AG04449 (cell line): ENCODE measurements around the gene PDZD2.

Experiments used
- CTCF ChIA-PET: fragments of 350-600 bp; formaldehyde crosslinking; extraction: SDS; loops from one replicate; lab custom pipeline; 2021; ENCODE audit warnings: antibody characterized with exemption; lab: Yijun Ruan, JAX
- POLR2A ChIA-PET: fragments of 400-600, 350-600 bp; formaldehyde crosslinking; extraction: SDS; loops from one replicate; lab custom pipeline; 2020; ENCODE audit warnings: antibody characterized with exemption, inconsistent platforms; lab: Yijun Ruan, JAX
- DNase-seq: peaks from one replicate; pipeline ENCODE4 v3.0.0-alpha.2; 2010; ENCODE audit warnings: low read depth, low spot score
- H3K4me3 ChIP-seq: 2 replicates; pipeline ENCODE4 v1.5.1; 2011; ENCODE audit warnings: low read depth, mild to moderate bottlenecking, control low read depth, low read length
- TF ChIP-seq, protein P1 (sequence below): IDR thresholded peaks from one replicate; pipeline ENCODE4 v1.5.1; 2011; ENCODE audit warnings: mild to moderate bottlenecking, moderate library complexity, low read length, control low read depth, inconsistent platforms; ENCODE audit not compliant: insufficient read depth; ENCODE audit errors: missing control alignments

The PDZD2 gene

DNA sequence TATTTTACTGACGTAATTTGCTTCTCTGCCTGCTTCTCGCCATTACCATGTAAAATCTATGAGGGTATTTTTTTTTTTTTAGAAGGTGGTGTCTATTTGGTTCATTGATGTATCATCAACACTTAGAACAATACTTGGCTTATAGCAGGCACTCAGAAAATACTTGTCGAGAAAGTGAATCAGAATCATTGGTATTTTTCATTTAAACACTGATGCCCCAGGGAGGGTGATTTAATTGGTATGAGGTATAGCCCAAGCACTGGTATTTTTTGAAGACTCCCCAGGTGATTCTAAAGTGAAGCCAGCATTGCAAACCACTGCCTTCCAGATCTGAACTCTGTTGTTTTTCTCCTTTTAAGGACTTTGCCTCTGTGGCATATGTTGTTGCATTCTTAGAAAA, 16.6 kb downstream of the PDZD2 start:
- no peak for DNase-seq
- ChIA-PET POLR2A (no interaction called here), CTCF (no interaction called here)

DNA sequence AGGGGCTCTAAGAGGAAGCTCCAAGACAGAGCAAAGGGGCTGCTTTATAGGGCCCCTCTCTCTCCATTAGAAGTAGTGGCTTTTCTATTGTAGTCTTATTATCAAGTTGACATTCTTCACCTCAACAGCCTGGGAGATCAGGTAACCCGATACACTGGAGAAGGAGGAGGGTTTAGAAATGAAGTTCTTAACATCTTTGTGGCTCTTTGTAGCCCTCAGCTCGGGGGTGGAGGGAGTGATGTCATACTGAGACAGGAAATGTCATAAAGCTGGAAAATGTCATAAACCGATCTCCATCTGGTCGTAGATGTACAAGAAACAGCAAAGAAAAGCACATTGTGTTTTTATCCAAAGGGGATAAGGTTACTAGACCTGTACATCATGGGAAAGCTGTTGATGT, 17.9 kb downstream of the PDZD2 start:
- H3K4me3 ChIP-seq = no peak overlapping the region
- TF ChIP-seq, protein P1, sequence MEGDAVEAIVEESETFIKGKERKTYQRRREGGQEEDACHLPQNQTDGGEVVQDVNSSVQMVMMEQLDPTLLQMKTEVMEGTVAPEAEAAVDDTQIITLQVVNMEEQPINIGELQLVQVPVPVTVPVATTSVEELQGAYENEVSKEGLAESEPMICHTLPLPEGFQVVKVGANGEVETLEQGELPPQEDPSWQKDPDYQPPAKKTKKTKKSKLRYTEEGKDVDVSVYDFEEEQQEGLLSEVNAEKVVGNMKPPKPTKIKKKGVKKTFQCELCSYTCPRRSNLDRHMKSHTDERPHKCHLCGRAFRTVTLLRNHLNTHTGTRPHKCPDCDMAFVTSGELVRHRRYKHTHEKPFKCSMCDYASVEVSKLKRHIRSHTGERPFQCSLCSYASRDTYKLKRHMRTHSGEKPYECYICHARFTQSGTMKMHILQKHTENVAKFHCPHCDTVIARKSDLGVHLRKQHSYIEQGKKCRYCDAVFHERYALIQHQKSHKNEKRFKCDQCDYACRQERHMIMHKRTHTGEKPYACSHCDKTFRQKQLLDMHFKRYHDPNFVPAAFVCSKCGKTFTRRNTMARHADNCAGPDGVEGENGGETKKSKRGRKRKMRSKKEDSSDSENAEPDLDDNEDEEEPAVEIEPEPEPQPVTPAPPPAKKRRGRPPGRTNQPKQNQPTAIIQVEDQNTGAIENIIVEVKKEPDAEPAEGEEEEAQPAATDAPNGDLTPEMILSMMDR = no peak
- CTCF ChIA-PET = no interaction called here
- DNase-seq = no peak
- POLR2A ChIA-PET = no interaction called here

More for the DNA sequence above, 16.6 kb downstream of the PDZD2 start:
- TF ChIP-seq, protein P1 = no peak
- H3K4me3 ChIP-seq = no peak overlapping the region

DNA sequence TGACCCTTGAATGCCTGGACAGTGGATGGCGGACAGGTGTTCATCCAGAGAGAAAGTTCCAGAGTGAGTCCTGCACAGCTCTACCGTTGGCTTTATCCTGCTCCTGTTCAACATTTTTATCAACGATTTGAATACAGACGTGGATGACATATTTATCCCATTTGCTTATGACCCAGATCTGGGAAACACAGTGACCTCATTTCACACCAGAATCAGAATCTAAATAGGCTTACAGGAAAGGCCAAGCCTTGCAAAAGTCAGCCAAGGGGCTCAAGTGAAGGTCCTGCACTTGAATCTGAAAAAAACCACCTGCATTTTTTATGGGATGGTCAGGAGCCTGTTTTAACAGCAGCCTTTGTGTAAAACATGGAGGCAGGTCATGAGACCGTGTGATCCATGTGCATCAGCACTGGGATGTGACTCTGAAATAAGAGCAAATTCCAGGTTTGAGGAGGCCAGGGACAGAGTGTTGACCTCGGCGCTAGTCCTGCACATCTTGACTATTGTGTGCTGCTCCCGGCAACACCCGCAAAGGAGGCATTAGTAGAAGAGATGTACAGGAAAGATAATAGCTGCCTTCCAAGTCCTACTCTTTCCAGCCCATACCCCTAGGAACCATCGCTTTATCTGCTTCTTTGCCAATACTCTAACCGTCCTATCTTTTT, 18.5 kb downstream of the PDZD2 start:
- CTCF ChIA-PET = no interaction called here
- POLR2A ChIA-PET = no interaction called here

DNA sequence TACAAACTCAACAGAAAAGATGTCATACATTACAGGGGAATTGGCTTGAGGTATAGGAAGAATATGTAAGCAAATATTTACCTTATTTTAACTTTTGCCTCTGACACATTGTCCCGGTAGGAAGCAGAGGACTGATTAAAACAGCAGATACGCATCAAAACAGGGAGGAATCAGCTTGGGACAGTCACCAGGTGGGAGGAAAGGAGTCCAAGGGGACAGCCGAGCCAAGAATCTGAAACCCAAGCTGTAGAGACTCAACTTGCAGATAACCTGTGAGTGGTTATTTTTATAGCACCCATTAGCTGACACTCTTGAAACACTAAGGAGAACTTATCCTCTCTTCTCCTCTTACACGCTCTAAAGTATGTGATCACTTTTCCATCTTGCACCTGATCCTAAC, 22.3 kb downstream of the PDZD2 start:
- ChIA-PET CTCF (no interaction called here), POLR2A (no interaction called here)

More for the DNA sequence above, 18.5 kb downstream of the PDZD2 start:
- no peak for DNase-seq
- no peak overlapping the region for H3K4me3 ChIP-seq
- TF ChIP-seq, protein P1 = no peak

DNA sequence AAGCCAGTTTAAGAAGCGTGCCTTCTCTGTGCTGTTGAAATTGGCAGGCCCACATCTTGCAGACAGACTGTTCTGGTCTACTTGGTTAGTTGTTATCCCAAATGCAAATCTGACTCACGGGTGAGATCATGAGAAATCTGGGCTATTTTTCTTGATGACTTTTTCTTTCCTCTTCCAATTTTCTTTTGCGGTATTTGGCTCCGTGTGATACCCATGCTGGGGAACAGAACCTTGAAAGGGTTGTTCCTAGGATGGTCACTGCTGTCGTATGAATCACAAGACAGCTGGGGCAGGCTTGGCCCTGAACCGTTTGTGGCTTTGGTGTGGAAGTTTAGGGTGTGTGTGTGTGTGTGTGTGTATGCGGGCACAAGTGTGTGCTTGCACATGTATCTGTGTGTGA, 24.6 kb downstream of the PDZD2 start:
- ChIA-PET CTCF (no interaction called here), POLR2A (no interaction called here)
- TF ChIP-seq, protein P1 = no peak
- DNase-seq = no peak
- no peak overlapping the region for H3K4me3 ChIP-seq

More for the DNA sequence above, 22.3 kb downstream of the PDZD2 start:
- TF ChIP-seq, protein P1 = no peak
- no peak overlapping the region for H3K4me3 ChIP-seq
- no peak for DNase-seq

- ChIA-PET POLR2A (no interaction called here), CTCF (no interaction called here)
- DNase-seq = no peak
- TF ChIP-seq, protein P1 = no peak
- no peak overlapping the region for H3K4me3 ChIP-seq
These were observed 25.6 kb downstream of the PDZD2 start for GRCh38 chr5:31664566-31664965.
